Endothelial cell of umbilical vein (primary cell): ENCODE results near the gene TEX29. TPM values are rescaled to one million over a fixed set of nuclear protein-coding genes. Genes with fewer than 3 reads are reported as not detected.

ENCODE experiments used
- BruUV-seq: library from RNA; stranded (reverse); fragments of 400-500 nt; replicated peaks from 2 replicates; lab custom pipeline; 2021; lab: Mats Ljungman, UMichigan
- CTCF ChIA-PET: fragments of 300-600, 350-600 bp; sonication (Branson Sonifier 250); formaldehyde crosslinking; loops from one replicate; lab custom pipeline; 2021; ENCODE audit warnings: antibody characterized with exemption, inconsistent platforms; lab: Charles Lee
- POLR2A ChIA-PET: fragments of 300-600, 350-600 bp; sonication (Branson Sonifier 250); formaldehyde crosslinking; loops from one replicate; lab custom pipeline; 2021; ENCODE audit warnings: antibody characterized with exemption, inconsistent platforms; lab: Charles Lee
- DNase-seq: peaks from one replicate; pipeline ENCODE4 v3.0.0-alpha.2; 2011; ENCODE audit warnings: low read depth, low spot score
- FAIRE-seq: peaks from 2 replicates; lab custom pipeline; 2011; peaks lifted over from hg19 to GRCh38; lab: Jason Lieb, UNC
- H2AFZ ChIP-seq: 2 replicates; pipeline ENCODE4 v1.6.0; 2012; ENCODE audit warnings: low read depth, low read length, control low read depth, inconsistent platforms
- H3K27ac ChIP-seq: 2 replicates; pipeline ENCODE4 v1.5.1; 2011; ENCODE audit warnings: low read depth, mild to moderate bottlenecking, control low read depth, low read length, moderate library complexity; ENCODE audit not compliant: insufficient read depth
- H3K27me3 ChIP-seq, 2 experiments: 2 replicates each; pipeline versions ENCODE4 v1.6.0 to v1.6.1; 2011; ENCODE audit warnings: low read length in 2 of 2, mixed read lengths in 1 of 2; ENCODE audit not compliant: control insufficient read depth in 2 of 2, insufficient read depth in 2 of 2
- H3K36me3 ChIP-seq, 2 experiments: 2 replicates in 1 of 2; 3 replicates in 1 of 2; pipeline ENCODE4 v1.5.1; 2011; ENCODE audit warnings: low read length in 2 of 2, mild to moderate bottlenecking in 1 of 2, moderate library complexity in 1 of 2; ENCODE audit not compliant: control insufficient read depth in 2 of 2, insufficient read depth in 2 of 2; ENCODE audit errors: extremely low read depth in 1 of 2
- H3K4me1 ChIP-seq: 3 replicates; pipeline ENCODE4 v1.5.1; 2011; ENCODE audit warnings: mild to moderate bottlenecking, low read length; ENCODE audit not compliant: control insufficient read depth, insufficient read depth; ENCODE audit errors: extremely low read depth
- H3K4me2 ChIP-seq: 2 replicates; pipeline ENCODE4 v1.6.1; 2011; ENCODE audit warnings: low read length, control low read depth, mixed read lengths; ENCODE audit not compliant: insufficient read depth
- H3K4me3 ChIP-seq, 3 experiments: fragments of 200-600 bp in 1 of 3; sonication (generic), shearing (Covaris generic) in 1 of 3; replicated peaks in 1 of 3; 2 replicates each; pipeline ENCODE4 v1.5.1; 2011 to 2016; ENCODE audit warnings: control low read depth in 3 of 3, low read length in 3 of 3, mild to moderate bottlenecking in 2 of 3, inconsistent platforms in 1 of 3, low read depth in 1 of 3, moderate library complexity in 1 of 3; ENCODE audit not compliant: insufficient read depth in 1 of 3
- H3K79me2 ChIP-seq: 2 replicates; pipeline ENCODE4 v1.6.0; 2012; ENCODE audit warnings: low read length, inconsistent platforms; ENCODE audit not compliant: control insufficient read depth, insufficient read depth
- H3K9ac ChIP-seq: replicated peaks from 2 replicates; pipeline ENCODE3; 2011; ENCODE audit warnings: low read length, control low read depth; ENCODE audit not compliant: insufficient read depth; ENCODE audit errors: extremely low read depth
- H3K9me1 ChIP-seq: replicated peaks from 3 replicates; pipeline ENCODE4 v1.6.0; 2011; ENCODE audit warnings: mild to moderate bottlenecking, low read length; ENCODE audit not compliant: control insufficient read depth, insufficient read depth; ENCODE audit errors: extremely low read depth
- H3K9me3 ChIP-seq: replicated peaks from 2 replicates; pipeline ENCODE4 v1.5.1; 2012; ENCODE audit warnings: low read length, inconsistent platforms; ENCODE audit not compliant: control insufficient read depth, insufficient read depth
- H4K20me1 ChIP-seq: replicated peaks from 2 replicates; pipeline ENCODE3; 2011; ENCODE audit warnings: mild to moderate bottlenecking, low read length; ENCODE audit not compliant: control insufficient read depth, insufficient read depth; ENCODE audit errors: extremely low read depth
- EZH2 ChIP-seq: IDR thresholded peaks from 2 replicates; pipeline ENCODE4 v1.6.1; 2012; ENCODE audit warnings: borderline replicate concordance, low read depth, mild to moderate bottlenecking, moderate library complexity, low read length, inconsistent platforms; ENCODE audit not compliant: severe bottlenecking
- FOS ChIP-seq: IDR thresholded peaks from 2 replicates; pipeline ENCODE4 v1.6.1; 2011; ENCODE audit warnings: mild to moderate bottlenecking, low read length, moderate library complexity, borderline replicate concordance; ENCODE audit not compliant: insufficient read depth
- GATA2 ChIP-seq: IDR thresholded peaks from 2 replicates; pipeline ENCODE4 v1.7.0; 2011; ENCODE audit warnings: low read depth, mild to moderate bottlenecking, moderate library complexity, mixed read lengths, low read length; ENCODE audit not compliant: insufficient read length, insufficient read depth
- JUN ChIP-seq: IDR thresholded peaks from 2 replicates; pipeline ENCODE4 v1.6.1; 2011; ENCODE audit warnings: borderline replicate concordance, low read depth; ENCODE audit not compliant: insufficient read length, insufficient read depth
- MYC ChIP-seq: IDR thresholded peaks from one replicate; pipeline ENCODE4 v1.6.1; 2011; ENCODE audit warnings: mild to moderate bottlenecking, low read depth, low read length
- POLR2A ChIP-seq: IDR thresholded peaks from 2 replicates; pipeline ENCODE4 v1.6.1; 2012; ENCODE audit warnings: low read depth, mild to moderate bottlenecking, control low read depth, low read length
- POLR2AphosphoS5 ChIP-seq: IDR thresholded peaks from 2 replicates; pipeline ENCODE4 v1.6.1; 2012; ENCODE audit warnings: low read depth, mild to moderate bottlenecking, control low read depth, low read length, moderate library complexity; ENCODE audit not compliant: insufficient read depth
- dilution Hi-C: fragments of 300-500 bp; cut with MboI; formaldehyde crosslinking; loops from one replicate; pipeline ENCODE4 v1.15.0; 2019; ENCODE audit warnings: low sequenced_read_pairs; ENCODE audit not compliant: extremely low pct_ligation_motif_present
- intact Hi-C: fragments of 100-400 bp; cut with micrococcal nuclease; formaldehyde crosslinking; loops from one replicate; pipeline ENCODE4 v1.10.0; 2022
- polyA plus RNA-seq, 4 experiments: library from polyadenylated mRNA; depleted of rRNA in 3 of 4; stranded (reverse) in 3 of 4; unstranded in 1 of 4; fragments of >200 nt; gene quantifications; 2 replicates each; pipeline versions ENCODE4 v1.2.1 to v1.2.3, GENCODE V29; 2011 to 2012; ENCODE audit warnings: missing spikeins in 1 of 4
- total RNA-seq: library from RNA; stranded (reverse); gene quantifications from 2 replicates; pipeline ENCODE4 v1.2.3, GENCODE V29; 2021
- TF ChIP-seq, protein P1 (sequence below), 2 donors: IDR thresholded peaks; 1 replicate in 1 of 2; 2 replicates in 1 of 2; pipeline ENCODE4 v1.5.1; 2011; ENCODE audit warnings: low read length in 2 of 2, mild to moderate bottlenecking in 2 of 2, moderate library complexity in 2 of 2, control low read depth in 1 of 2, inconsistent platforms in 1 of 2, low read depth in 1 of 2; ENCODE audit not compliant: insufficient read depth in 1 of 2; ENCODE audit errors: extremely low read depth in 1 of 2
- TF ChIP-seq, protein P2 (sequence below): IDR thresholded peaks from 2 replicates; pipeline ENCODE4 v1.6.1; 2011; ENCODE audit not compliant: insufficient read depth, insufficient read length

Gene TEX29
- total and polyA plus RNA-seq, 2 donors (not counting 3 experiments of a cell fraction or from before 2014, with no cell fraction given): 0.44 TPM; not detected in 1

DNA sequence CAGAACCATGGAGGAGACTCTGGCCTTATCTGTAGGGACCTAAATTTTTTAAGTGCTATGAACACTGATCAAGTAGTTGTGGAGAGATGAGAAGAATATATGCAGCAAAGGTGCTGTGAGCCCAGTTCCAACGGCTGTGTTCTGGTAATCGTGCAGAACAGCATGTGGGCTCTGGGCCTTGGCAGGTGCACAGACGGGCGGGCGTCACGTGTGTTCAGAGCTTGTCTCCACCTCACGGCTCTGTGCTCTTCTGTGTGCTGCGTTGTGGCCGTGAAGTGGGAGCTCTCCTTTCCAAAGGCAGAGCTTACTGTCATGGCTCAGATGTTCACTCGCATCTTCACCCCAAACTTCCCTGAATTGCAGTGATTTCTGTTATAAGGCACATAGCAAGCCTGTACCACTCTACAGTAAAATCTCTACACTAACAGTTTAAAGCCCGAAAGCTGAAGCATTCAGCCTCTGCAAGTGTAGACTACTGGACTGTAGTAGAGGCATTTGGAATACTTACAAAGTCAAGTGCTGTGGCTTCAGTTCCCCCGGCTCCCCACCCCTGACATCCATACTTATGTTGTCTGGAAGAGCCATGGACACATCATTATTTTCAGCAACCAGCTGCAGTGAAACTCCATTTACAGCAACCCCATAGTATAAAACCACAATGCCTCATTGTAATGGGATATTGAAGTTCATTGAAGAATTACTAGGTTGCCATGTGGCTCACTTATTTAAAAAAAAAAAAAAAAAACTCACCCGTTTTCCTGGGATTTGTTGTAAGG is 27.5 kb upstream of the TEX29 start:
- BruUV-seq: no TSS peak
- POLR2A ChIA-PET: no interaction called here
- Histone ChIP-seq H3K9ac (no peak overlapping the region), H4K20me1 (no peaks in the 10 kb centered on the region), H3K4me3 (no peak overlapping the region), H3K79me2 (no peaks in the 10 kb centered on the region), H3K4me2 (no peak overlapping the region), H3K4me1 (no peaks in the 10 kb centered on the region), H3K36me3 (peaks cover 6 to 43% of the 10 kb centered on the region in 2 experiments), H3K9me3 (no peaks in the 10 kb centered on the region), H3K27me3 (no peaks in the 10 kb centered on the region), H3K27ac (no peak overlapping the region), H2AFZ (no peak overlapping the region), H3K9me1 (no peaks in the 10 kb centered on the region)
- dilution Hi-C loops: no loop called here
- CTCF ChIA-PET: no interaction called here
- intact Hi-C loops: no loop called here
- TF ChIP-seq EZH2: no peak
- no peak for TF ChIP-seq JUN
- no peak for TF ChIP-seq POLR2A
- TF ChIP-seq, protein P1, sequence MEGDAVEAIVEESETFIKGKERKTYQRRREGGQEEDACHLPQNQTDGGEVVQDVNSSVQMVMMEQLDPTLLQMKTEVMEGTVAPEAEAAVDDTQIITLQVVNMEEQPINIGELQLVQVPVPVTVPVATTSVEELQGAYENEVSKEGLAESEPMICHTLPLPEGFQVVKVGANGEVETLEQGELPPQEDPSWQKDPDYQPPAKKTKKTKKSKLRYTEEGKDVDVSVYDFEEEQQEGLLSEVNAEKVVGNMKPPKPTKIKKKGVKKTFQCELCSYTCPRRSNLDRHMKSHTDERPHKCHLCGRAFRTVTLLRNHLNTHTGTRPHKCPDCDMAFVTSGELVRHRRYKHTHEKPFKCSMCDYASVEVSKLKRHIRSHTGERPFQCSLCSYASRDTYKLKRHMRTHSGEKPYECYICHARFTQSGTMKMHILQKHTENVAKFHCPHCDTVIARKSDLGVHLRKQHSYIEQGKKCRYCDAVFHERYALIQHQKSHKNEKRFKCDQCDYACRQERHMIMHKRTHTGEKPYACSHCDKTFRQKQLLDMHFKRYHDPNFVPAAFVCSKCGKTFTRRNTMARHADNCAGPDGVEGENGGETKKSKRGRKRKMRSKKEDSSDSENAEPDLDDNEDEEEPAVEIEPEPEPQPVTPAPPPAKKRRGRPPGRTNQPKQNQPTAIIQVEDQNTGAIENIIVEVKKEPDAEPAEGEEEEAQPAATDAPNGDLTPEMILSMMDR (IDR thresholded peaks at IDR 0.05; ENCODE audit: extremely low read depth in 1 of 2, insufficient read depth in 1 of 2, low read depth in 1 of 2, low read length in 2 of 2): no peak
- no peak for TF ChIP-seq FOS
- TF ChIP-seq GATA2: no peak
- TF ChIP-seq, protein P2, sequence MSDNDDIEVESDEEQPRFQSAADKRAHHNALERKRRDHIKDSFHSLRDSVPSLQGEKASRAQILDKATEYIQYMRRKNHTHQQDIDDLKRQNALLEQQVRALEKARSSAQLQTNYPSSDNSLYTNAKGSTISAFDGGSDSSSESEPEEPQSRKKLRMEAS: no peak
- no peak for TF ChIP-seq MYC
- no peak for TF ChIP-seq POLR2AphosphoS5
- DNase-seq (no peak), FAIRE-seq (no peak)
